A673 (cell line): ENCODE measurements around the gene EMC9.

Experiments used
- EZH2 ChIP-seq: fragments of 200-600 bp; sonication (generic); IDR thresholded peaks from 2 replicates; pipeline ENCODE4 v1.6.1; 2017; ENCODE audit warnings: borderline replicate concordance, low read depth, mild to moderate bottlenecking, mixed read lengths, antibody characterized with exemption, low read length; ENCODE audit not compliant: poor library complexity, severe bottlenecking
- TF ChIP-seq, protein P1 (sequence below): fragments of 300-800, 200-600 bp; sonication (generic); conservative IDR thresholded peaks from 2 replicates; pipeline ENCODE4 v1.5.1; 2017; ENCODE audit warnings: low read depth, mild to moderate bottlenecking, antibody characterized with exemption, low read length, moderate library complexity, mixed read lengths

DNA sequence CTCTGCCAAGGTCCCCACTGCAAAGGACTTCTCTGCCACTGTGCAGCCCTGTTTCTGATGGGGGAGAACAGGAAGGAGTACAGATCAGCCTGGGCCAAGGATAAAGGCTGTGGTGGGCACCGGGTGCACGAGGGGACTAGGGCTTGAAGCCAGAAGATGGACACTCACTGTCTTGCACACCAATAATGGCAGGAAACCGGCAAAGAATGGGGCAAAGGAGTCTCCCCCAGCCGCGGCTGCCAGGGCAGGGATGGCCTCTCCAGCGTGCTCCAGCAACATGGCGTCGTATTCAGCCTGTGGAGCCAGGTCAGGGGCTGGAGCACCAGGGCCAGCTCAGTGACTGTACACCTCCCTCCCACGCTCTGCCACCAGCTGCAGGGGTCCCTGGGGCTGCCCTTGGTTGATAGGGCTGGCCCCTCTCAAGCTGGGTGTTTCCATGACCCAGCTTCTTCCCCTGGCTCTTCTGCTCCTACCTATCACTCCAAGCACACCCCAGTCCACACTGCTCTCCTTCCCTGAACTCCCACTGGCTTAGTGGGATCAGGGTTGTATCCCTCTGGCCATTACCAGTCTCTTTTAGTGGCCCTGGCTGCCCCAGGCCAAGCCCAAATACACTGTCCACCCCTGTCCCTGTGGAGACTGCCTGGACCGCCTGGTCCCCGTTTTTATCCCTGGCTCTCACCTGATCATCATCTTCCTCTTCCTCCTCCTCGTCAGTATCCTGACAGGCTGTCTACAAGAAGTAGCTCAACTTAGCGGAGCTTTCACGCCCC lies 40.9 kb upstream of the EMC9 start:
- TF ChIP-seq, protein P1, sequence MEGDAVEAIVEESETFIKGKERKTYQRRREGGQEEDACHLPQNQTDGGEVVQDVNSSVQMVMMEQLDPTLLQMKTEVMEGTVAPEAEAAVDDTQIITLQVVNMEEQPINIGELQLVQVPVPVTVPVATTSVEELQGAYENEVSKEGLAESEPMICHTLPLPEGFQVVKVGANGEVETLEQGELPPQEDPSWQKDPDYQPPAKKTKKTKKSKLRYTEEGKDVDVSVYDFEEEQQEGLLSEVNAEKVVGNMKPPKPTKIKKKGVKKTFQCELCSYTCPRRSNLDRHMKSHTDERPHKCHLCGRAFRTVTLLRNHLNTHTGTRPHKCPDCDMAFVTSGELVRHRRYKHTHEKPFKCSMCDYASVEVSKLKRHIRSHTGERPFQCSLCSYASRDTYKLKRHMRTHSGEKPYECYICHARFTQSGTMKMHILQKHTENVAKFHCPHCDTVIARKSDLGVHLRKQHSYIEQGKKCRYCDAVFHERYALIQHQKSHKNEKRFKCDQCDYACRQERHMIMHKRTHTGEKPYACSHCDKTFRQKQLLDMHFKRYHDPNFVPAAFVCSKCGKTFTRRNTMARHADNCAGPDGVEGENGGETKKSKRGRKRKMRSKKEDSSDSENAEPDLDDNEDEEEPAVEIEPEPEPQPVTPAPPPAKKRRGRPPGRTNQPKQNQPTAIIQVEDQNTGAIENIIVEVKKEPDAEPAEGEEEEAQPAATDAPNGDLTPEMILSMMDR = no peak
- no peak for TF ChIP-seq EZH2
